Activated naive CD8-positive, alpha-beta T cell treated with anti-CD3 and anti-CD28 coated beads, Interleukin-2, amount 10 ng/mL, durations not matched to agents 7 days and 5 days (primary cell): ENCODE measurements around the gene FCN1. TPM values are rescaled to one million over a fixed set of nuclear protein-coding genes. Genes with fewer than 3 reads are reported as not detected.

ENCODE experiments used
- ATAC-seq: fragments of 150-1000 bp; cut with Tn5 transposase; one replicate; pipeline ENCODE4 v1.10.0; 2021; ENCODE audit warnings: low read depth, moderate library complexity
- POLR2A ChIA-PET: fragments of 350-600 bp; sonication (Branson Sonifier 250); formaldehyde crosslinking; loops from one replicate; lab custom pipeline; 2021; ENCODE audit warnings: antibody characterized with exemption; lab: Charles Lee
- DNase-seq: peaks from one replicate; pipeline ENCODE4 v3.0.0; 2021
- H3K27ac Mint-ChIP-seq: one replicate; pipeline ENCODE4 v1.8.0; 2022; ENCODE audit warnings: mild to moderate bottlenecking, mixed read lengths
- H3K27me3 Mint-ChIP-seq: one replicate; pipeline ENCODE4 v1.8.0; 2022; ENCODE audit warnings: mild to moderate bottlenecking, moderate library complexity, mixed read lengths
- H3K36me3 Mint-ChIP-seq: one replicate; pipeline ENCODE4 v1.8.0; 2021; ENCODE audit warnings: mild to moderate bottlenecking, mixed read lengths
- H3K4me1 Mint-ChIP-seq: one replicate; pipeline ENCODE4 v1.8.0; 2021; ENCODE audit warnings: mixed read lengths
- H3K4me3 Mint-ChIP-seq: one replicate; pipeline ENCODE4 v1.8.0; 2022; ENCODE audit warnings: mild to moderate bottlenecking, moderate library complexity, mixed read lengths
- H3K9me3 Mint-ChIP-seq: one replicate; pipeline ENCODE4 v1.8.0; 2021; ENCODE audit warnings: mixed read lengths
- total RNA-seq, 2 experiments: library from RNA; stranded (reverse); gene quantifications; one replicate each; pipeline ENCODE4 v1.2.3, GENCODE V29; 2021

The FCN1 gene
- total RNA-seq, 2 experiments from 2014 or later = 2.3 to 2.6 TPM

DNA sequence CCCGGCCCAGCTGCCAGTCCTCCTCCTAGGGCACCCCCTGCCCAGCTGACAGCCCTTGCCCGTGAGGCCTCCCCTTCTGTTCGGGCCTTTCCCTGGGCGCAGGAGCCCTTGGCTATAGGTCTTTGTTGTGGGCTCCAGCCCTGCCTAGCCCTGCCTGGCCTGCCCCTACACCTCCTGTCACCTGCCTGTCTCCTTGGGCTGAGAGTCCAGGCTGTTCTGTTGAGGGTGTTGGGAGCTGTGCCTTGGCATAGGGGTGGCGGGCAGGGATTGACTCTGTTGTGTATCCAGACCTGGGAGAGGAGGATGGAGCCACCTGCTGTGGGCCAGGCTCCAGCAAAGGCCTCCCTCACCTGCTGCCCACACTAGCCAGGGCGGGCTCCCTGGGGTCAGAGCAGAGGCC is 25.5 kb downstream of the FCN1 start:
- Mint-ChIP-seq H3K27ac (no peak overlapping the region), H3K36me3 (no peaks in the 10 kb centered on the region), H3K4me3 (no peak overlapping the region), H3K4me1 (no peaks in the 10 kb centered on the region), H3K27me3 (peaks cover 6% of the 10 kb centered on the region), H3K9me3 (no peaks in the 10 kb centered on the region)
- POLR2A ChIA-PET = no interaction called here
- ATAC-seq (no peak), DNase-seq (no peak)

DNA sequence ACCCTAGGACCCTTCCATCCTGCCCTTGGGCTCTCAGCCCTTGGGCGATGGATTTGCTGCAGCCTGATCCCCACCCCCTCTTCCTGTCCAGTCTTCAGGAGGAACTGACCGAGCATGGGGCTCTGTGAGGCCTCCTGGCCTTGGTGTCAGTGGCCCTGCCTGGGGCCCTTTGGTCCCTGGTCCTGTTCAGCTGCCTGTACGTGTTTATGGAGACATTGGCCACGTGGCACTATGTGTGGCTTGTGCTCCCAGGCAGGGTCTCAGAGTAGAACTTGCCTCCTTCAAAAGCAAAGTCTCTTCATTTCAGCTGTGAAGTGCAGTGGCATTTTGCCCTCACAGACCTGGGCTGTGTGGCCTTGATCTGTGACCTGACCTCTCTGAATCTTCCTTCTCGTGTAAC is 26.0 kb downstream of the FCN1 start:
- no peaks in the 10 kb centered on the region for H3K4me1 Mint-ChIP-seq
- H3K27ac Mint-ChIP-seq = no peak overlapping the region
- ATAC-seq (no peak), DNase-seq (no peak)
- no peaks in the 10 kb centered on the region for H3K36me3 Mint-ChIP-seq
- no peak overlapping the region for H3K4me3 Mint-ChIP-seq
- H3K9me3 Mint-ChIP-seq = no peaks in the 10 kb centered on the region
- H3K27me3 Mint-ChIP-seq = peaks cover 4% of the 10 kb centered on the region
- POLR2A ChIA-PET = no interaction called here

DNA sequence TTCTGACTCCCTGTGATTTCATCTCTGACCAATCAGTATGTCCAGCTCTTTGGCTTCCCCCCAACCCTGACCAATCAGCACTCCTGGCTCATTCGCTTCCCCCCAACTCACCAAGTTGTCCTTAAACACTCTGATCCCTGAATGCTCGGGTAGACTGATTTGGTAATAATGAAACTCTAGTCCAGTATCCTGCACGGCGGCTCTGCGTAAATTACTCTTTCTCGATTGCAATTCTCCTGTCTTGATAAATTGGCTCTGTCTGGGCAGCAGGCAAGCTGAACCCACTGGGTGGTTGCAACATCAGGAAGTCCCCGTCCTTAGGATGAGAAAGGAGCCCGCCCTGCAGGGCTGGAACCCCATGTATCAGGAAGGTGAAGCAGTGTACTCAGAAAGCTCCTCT is 26.7 kb downstream of the FCN1 start:
- POLR2A ChIA-PET = no interaction called here
- ATAC-seq (no peak), DNase-seq (no peak)
- Mint-ChIP-seq H3K27ac (no peak overlapping the region), H3K27me3 (peaks cover 4% of the 10 kb centered on the region), H3K4me3 (no peak overlapping the region), H3K36me3 (no peaks in the 10 kb centered on the region), H3K4me1 (no peaks in the 10 kb centered on the region), H3K9me3 (no peaks in the 10 kb centered on the region)

DNA sequence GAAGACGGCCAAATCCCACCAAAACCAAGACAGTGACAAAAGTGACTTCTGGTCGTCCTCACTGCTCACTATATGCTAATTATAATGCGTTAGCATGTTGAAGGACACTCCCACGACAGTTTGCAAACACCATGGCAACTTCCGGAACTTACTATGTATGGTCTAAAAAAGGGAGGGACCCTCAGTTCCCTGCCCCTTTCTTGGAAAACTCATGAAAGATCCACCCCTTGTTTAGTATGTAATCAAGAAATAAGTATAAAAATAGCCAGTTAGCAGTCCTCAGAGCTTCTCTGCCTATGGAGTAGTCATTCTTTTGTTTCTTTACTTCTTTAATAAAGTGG is 27.6 kb downstream of the FCN1 start:
- H3K27me3 Mint-ChIP-seq = peaks cover 1% of the 10 kb centered on the region
- no peaks in the 10 kb centered on the region for H3K4me1 Mint-ChIP-seq
- H3K4me3 Mint-ChIP-seq = no peak overlapping the region
- POLR2A ChIA-PET = no interaction called here
- ATAC-seq = no peak
- no peak for DNase-seq
- H3K9me3 Mint-ChIP-seq = no peaks in the 10 kb centered on the region
- H3K27ac Mint-ChIP-seq = no peak overlapping the region
- no peaks in the 10 kb centered on the region for H3K36me3 Mint-ChIP-seq

DNA sequence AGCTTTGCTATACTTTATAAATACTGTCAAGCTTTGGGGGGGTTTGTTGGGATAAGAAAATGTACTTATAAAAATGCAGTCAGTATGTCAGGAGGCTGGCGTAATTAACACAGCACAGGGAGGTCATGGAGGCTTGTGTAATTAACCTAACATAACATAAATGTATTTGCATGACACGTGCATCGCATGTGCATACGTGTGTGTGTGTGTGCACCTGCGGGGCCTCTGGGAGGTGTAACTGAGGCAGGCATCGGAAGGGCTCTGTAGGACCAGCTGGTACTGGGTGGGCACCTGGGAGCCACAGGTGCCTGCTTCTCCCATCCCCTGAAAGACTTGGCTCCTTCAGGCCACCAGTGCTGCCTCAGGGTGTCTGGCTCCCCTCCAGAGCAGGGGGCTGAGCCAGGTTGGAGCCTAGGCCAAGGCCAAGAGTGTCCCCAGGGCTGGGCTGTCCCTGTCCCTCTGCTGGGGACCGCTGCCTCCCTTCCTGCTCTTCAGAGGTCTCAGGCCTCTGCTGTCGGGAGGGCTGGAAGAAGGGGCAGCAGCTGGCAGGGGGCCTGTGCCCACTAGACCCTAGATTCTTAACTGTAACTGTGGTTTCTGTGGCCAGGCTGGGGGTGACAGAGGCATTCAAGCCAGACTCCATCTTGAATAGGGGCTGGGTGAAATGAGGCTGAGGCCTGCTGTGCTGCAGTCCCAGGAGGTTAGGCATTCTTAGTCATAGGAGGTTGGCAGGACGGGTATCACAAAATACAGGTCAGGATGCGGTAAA is 28.1 kb downstream of the FCN1 start:
- Mint-ChIP-seq H3K9me3 (no peaks in the 10 kb centered on the region), H3K4me1 (no peaks in the 10 kb centered on the region), H3K36me3 (no peaks in the 10 kb centered on the region), H3K4me3 (no peak overlapping the region), H3K27ac (no peak overlapping the region), H3K27me3 (no peaks in the 10 kb centered on the region)
- no peak for DNase-seq
- ATAC-seq = no peak
- POLR2A ChIA-PET = no interaction called here

DNA sequence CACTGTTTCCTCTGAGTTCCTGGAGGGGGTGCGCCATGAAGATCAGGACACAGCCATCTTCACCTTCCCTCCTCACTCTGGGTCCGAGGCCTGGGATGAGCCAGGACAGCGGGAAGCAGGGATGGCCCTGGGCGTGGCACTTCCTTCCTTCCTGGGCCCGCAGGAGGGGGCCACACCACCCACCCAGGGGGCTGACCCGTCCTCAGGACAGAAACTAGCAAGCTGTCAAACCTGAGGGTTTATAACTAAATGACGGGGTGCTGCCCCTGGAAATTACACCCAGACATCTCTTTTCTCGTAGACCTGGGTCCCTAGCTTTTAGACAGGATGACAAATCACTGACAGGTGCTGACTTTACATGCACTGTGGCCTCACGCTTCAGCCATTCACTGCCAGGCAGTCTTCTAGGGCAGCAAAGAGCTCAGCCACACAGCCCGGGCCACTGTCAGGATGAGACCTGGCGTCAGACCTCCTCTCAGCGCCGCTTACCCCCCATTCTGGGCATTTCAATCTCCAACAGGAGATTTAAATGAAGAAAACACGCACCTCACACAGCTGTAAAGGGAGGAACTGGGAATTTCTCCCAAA is 29.0 kb downstream of the FCN1 start:
- Mint-ChIP-seq H3K36me3 (no peaks in the 10 kb centered on the region), H3K9me3 (no peaks in the 10 kb centered on the region), H3K27ac (no peak overlapping the region), H3K27me3 (no peaks in the 10 kb centered on the region), H3K4me1 (no peaks in the 10 kb centered on the region), H3K4me3 (no peak overlapping the region)
- no peak for DNase-seq
- POLR2A ChIA-PET = no interaction called here
- no peak for ATAC-seq

DNA sequence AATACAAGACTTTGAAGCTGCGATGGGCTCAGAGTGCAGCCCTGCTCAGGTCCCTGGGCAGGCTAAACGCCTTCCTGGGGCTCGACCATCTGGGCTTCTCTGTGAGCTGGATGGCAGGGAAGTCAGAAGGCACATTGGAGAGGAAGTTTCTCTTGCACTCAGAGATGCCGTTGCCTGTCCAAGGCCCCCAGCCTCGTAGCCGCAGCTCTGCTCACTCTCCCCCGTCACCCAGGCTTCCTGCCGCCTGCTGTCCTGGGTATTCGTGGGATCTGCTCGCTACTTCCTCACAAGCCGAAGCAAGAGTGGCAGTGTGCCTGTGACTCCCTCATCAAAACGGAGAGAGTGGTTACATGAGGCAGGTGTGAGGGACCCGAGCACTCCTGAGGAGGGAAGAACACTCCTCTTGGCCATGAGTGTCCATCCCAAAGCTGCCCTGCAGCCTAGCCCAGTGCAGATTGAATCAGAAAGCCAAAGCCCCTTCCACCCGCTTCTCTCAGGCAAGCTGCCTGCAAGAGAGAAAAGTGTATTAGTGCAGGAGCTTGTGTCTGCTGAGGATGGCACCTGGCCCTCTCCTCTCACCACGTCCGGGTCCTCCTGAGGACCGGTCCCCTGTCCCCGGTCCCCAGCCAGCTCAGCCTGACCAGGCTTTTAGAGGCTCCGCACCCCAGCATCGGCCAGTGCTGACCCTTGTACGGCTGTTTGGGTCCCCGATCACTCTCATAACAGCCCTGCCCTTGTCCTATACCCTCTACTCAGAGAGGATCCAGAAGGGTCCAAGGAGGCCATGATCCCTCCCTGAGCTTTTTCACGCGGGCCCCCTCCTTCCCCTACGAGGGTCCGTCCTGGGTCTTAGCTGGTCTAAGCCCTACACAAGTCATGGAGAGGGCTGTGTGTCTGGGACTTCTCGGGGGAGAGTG is 29.8 kb downstream of the FCN1 start:
- no peaks in the 10 kb centered on the region for H3K36me3 Mint-ChIP-seq
- H3K9me3 Mint-ChIP-seq = no peaks in the 10 kb centered on the region
- no peak overlapping the region for H3K4me3 Mint-ChIP-seq
- POLR2A ChIA-PET = no interaction called here
- no peak overlapping the region for H3K27ac Mint-ChIP-seq
- ATAC-seq (no peak), DNase-seq (no peak)
- no peaks in the 10 kb centered on the region for H3K27me3 Mint-ChIP-seq
- no peaks in the 10 kb centered on the region for H3K4me1 Mint-ChIP-seq

DNA sequence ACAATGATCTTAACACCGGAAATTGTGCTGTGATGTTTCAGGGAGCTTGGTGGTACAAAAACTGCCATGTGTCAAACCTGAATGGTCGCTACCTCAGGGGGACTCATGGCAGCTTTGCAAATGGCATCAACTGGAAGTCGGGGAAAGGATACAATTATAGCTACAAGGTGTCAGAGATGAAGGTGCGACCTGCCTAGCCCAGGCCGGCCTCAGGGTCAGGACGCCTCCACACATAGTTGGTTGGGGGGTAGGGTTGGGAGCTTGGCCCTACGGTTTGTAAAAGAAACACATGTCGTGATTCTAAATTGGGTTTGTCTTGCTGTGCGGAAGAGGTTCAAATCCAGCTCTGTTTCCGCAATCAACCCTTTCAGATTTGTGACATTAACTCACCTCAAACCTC is 30.5 kb downstream of the FCN1 start:
- H3K4me3 Mint-ChIP-seq = no peak overlapping the region
- no peaks in the 10 kb centered on the region for H3K9me3 Mint-ChIP-seq
- no peak overlapping the region for H3K27ac Mint-ChIP-seq
- no peaks in the 10 kb centered on the region for H3K27me3 Mint-ChIP-seq
- no peaks in the 10 kb centered on the region for H3K4me1 Mint-ChIP-seq
- no peak for DNase-seq
- POLR2A ChIA-PET = no interaction called here
- ATAC-seq = no peak
- no peaks in the 10 kb centered on the region for H3K36me3 Mint-ChIP-seq

DNA sequence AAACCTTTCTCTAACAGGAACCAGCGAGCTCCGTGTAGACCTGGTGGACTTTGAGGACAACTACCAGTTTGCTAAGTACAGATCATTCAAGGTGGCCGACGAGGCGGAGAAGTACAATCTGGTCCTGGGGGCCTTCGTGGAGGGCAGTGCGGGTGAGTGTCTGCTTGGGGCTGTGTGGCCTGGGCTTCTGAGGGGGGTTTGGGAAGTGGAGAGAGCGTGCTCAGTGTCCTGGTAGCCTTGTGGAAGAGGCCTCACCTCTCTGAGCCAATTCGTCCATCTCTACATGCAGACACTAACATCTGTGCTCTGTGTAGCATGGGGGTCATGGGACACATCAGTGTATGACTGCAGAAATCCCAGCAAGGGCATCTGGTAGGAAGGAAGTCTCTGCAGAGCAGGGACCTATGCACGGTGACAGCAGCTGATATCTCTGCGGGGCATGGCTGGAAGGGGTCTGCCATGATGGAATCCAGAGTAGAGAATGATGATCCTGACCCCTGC is 31.2 kb downstream of the FCN1 start:
- Mint-ChIP-seq H3K27ac (no peak overlapping the region), H3K4me3 (no peak overlapping the region), H3K36me3 (no peaks in the 10 kb centered on the region), H3K9me3 (no peaks in the 10 kb centered on the region), H3K27me3 (no peaks in the 10 kb centered on the region), H3K4me1 (no peaks in the 10 kb centered on the region)
- POLR2A ChIA-PET = no interaction called here
- ATAC-seq (no peak), DNase-seq (no peak)

DNA sequence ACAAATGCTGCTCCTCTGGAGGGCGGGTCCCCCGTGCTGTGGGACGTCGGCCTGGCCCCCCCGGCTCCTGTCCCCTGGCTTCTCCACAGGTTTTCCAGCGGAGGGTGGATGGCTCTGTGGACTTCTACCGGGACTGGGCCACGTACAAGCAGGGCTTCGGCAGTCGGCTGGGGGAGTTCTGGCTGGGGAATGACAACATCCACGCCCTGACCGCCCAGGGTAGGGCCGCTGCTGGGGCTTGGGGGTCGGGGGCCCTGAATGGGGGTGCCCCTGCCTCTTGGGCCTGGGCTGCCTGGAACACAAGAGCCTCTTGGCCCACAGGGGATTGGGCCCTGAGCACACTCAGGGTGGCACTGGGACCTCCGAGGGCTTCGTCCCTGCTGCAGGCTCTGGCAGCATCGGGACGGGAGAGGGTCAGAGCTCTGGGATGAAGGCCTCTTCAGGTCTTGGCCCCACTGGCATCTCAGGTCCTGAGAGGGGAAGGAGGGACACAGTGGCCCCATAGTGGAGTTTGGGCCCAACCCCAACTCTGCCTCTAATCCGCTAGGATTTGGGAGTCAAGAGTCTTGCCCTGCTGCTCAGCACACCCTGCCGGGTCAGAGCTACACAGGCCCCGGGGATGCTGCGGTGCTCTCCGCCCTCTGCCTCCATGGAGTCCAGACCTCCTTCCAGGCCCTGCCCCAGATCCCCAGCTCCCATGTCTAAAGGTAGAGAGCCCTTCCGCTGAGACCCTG is 31.9 kb downstream of the FCN1 start:
- POLR2A ChIA-PET = no interaction called here
- Mint-ChIP-seq H3K9me3 (no peaks in the 10 kb centered on the region), H3K4me1 (no peaks in the 10 kb centered on the region), H3K4me3 (no peak overlapping the region), H3K27ac (no peak overlapping the region), H3K36me3 (no peaks in the 10 kb centered on the region), H3K27me3 (no peaks in the 10 kb centered on the region)
- ATAC-seq (no peak), DNase-seq (no peak)

DNA sequence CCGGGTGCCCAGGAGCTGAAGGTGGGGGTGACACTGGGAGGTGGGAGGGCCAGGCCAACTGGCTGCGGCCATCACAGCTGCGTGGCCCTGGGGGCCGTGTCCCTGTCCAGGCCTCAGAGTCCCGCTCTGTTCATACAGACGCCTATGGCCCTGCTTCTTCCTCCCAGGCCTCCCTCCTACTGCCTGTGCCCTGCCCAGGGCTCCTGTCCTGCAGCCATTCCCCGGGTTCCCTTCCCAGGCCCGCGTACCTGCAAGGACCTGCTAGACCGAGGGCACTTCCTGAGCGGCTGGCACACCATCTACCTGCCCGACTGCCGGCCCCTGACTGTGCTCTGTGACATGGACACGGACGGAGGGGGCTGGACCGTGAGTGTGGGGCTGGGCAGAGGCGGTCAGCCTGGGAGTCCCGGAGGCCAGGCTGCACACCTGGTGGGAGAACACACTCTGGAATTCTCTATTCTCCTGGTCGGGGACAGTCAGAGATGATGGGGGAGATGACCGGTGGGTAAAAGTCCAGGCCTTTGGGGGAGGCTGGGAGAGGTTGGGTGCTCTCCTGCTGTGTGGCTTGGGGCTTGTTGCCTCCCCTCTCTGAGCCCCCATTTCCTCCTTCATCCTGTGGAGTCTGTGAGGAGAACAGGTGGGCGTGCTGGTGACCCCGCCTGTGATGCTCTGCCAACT is 32.6 kb downstream of the FCN1 start:
- Mint-ChIP-seq H3K4me1 (no peaks in the 10 kb centered on the region), H3K36me3 (no peaks in the 10 kb centered on the region), H3K27ac (no peak overlapping the region), H3K27me3 (no peaks in the 10 kb centered on the region), H3K4me3 (no peak overlapping the region), H3K9me3 (no peaks in the 10 kb centered on the region)
- DNase-seq (no peak), ATAC-seq (no peak)
- POLR2A ChIA-PET = no interaction called here

DNA sequence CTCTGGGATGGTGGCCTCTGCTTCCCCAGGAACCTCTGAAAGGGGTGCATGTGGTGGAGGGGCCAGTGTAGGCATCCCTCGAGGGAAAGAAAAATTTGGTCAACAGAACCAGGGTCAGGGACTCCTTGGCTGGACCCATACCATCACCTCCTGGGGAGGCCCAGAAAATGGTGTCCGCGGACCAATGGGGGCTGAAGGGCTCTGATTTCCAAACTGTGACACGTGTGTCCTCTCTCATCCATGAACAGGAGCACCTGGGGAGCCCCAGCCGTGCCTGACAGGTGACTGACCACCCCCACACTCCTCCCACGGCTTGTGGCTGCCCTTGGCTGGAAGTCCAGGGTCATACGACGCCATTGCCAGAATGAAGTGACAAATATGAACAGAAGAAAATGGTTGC is 33.2 kb downstream of the FCN1 start:
- Mint-ChIP-seq H3K4me1 (no peaks in the 10 kb centered on the region), H3K27me3 (no peaks in the 10 kb centered on the region), H3K9me3 (no peaks in the 10 kb centered on the region), H3K36me3 (no peaks in the 10 kb centered on the region), H3K27ac (no peak overlapping the region), H3K4me3 (no peak overlapping the region)
- POLR2A ChIA-PET = no interaction called here
- DNase-seq = no peak
- ATAC-seq = no peak
